Right atrium auricular region (tissue), 2 donors: ENCODE data around the gene DDI2. TPM values are rescaled to one million over a fixed set of nuclear protein-coding genes. Genes with fewer than 3 reads are reported as not detected.

ENCODE experiments used
- DNase-seq: peaks from one replicate; pipeline ENCODE4 v3.0.0-alpha.2; 2019; ENCODE audit warnings: low spot score
- H3K27ac ChIP-seq, 2 donors: fragments of 200-600 bp; sonication (generic); 1 replicate in 1 of 2; 2 replicates in 1 of 2; pipeline ENCODE4 v1.5.1; 2016 to 2019
- H3K27me3 ChIP-seq, 2 donors: fragments of 200-600 bp; sonication (generic); one replicate each; pipeline versions ENCODE4 v1.5.1 to v1.6.0; 2017 to 2019
- H3K36me3 ChIP-seq: fragments of 200-600 bp; sonication (generic); one replicate; pipeline ENCODE4 v1.5.1; 2016
- H3K4me1 ChIP-seq, 2 donors: fragments of 200-600 bp; sonication (generic); one replicate each; pipeline versions ENCODE4 v1.5.1 to v1.6.0; 2017 to 2019
- H3K4me3 ChIP-seq, 2 donors: fragments of 200-600 bp; sonication (generic); 1 replicate in 1 of 2; 2 replicates in 1 of 2; pipeline ENCODE4 v1.5.1; 2017 to 2019; ENCODE audit warnings: mild to moderate bottlenecking in 1 of 2, moderate library complexity in 1 of 2
- H3K9me3 ChIP-seq, 2 donors: fragments of 200-600 bp; sonication (generic); one replicate each; pipeline ENCODE4 v1.5.1; 2019
- total RNA-seq, 2 donors: library from RNA; depleted of rRNA; stranded (reverse); fragments of >200 nt; gene quantifications; one replicate each; pipeline ENCODE4 v1.1.0, GENCODE V29; 2016
- TF ChIP-seq, protein P1 (sequence below), 2 donors: fragments of 200-600 bp; sonication (generic); IDR thresholded peaks; one replicate each; pipeline ENCODE4 v1.5.1; 2019; ENCODE audit warnings: antibody characterized with exemption in 2 of 2

The DDI2 gene
- total RNA-seq, 2 donors from 2014 or later, result 16.5 to 24.7 TPM

- no peaks in the 10 kb centered on the region for H3K27me3 ChIP-seq
- H3K36me3 ChIP-seq, result no peaks in the 10 kb centered on the region
- peak overlapping the region; percentile 77 to 98 for H3K4me3 ChIP-seq
- TF ChIP-seq, protein P1, sequence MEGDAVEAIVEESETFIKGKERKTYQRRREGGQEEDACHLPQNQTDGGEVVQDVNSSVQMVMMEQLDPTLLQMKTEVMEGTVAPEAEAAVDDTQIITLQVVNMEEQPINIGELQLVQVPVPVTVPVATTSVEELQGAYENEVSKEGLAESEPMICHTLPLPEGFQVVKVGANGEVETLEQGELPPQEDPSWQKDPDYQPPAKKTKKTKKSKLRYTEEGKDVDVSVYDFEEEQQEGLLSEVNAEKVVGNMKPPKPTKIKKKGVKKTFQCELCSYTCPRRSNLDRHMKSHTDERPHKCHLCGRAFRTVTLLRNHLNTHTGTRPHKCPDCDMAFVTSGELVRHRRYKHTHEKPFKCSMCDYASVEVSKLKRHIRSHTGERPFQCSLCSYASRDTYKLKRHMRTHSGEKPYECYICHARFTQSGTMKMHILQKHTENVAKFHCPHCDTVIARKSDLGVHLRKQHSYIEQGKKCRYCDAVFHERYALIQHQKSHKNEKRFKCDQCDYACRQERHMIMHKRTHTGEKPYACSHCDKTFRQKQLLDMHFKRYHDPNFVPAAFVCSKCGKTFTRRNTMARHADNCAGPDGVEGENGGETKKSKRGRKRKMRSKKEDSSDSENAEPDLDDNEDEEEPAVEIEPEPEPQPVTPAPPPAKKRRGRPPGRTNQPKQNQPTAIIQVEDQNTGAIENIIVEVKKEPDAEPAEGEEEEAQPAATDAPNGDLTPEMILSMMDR (IDR thresholded peaks at IDR 0.05), result no peak
- no peaks in the 10 kb centered on the region for H3K9me3 ChIP-seq
- peak overlapping the region; percentile 93 to 98 for H3K27ac ChIP-seq
- DNase-seq, result no peak
- peaks cover 0 to 54% of the 10 kb centered on the region in 2 donors for H3K4me1 ChIP-seq
Observed at GRCh38 chr1:15684468-15685291, 67.4 kb downstream of the DDI2 start.

- H3K27me3 ChIP-seq, result no peaks in the 10 kb centered on the region
- H3K9me3 ChIP-seq, result no peaks in the 10 kb centered on the region
- no peaks in the 10 kb centered on the region for H3K36me3 ChIP-seq
- TF ChIP-seq, protein P1 (IDR thresholded peaks at IDR 0.05), result no peak
- H3K4me3 ChIP-seq, result peak overlapping the region; percentile 77 to 98
- no peak for DNase-seq
- peaks cover 0 to 58% of the 10 kb centered on the region in 2 donors for H3K4me1 ChIP-seq
- H3K27ac ChIP-seq, result peak overlapping the region; percentile 93 to 98
Observed at GRCh38 chr1:15685820-15686219, 68.6 kb downstream of the DDI2 start.

GRCh38 chr1:15687446-15687845 is 70.2 kb downstream of the DDI2 start:
- no peak for DNase-seq
- Histone ChIP-seq H3K9me3 (no peaks in the 10 kb centered on the region), H3K4me3 (no peak overlapping the region), H3K4me1 (peaks cover 0 to 62% of the 10 kb centered on the region in 2 donors), H3K36me3 (no peaks in the 10 kb centered on the region), H3K27me3 (no peaks in the 10 kb centered on the region), H3K27ac (no peak overlapping the region)
- TF ChIP-seq, protein P1 (IDR thresholded peaks at IDR 0.05), result no peak

- no peaks in the 10 kb centered on the region for H3K27me3 ChIP-seq
- no peak overlapping the region for H3K4me3 ChIP-seq
- TF ChIP-seq, protein P1 (IDR thresholded peaks at IDR 0.05), result no peak
- H3K36me3 ChIP-seq, result no peaks in the 10 kb centered on the region
- peak overlapping the region in 1 of 2 donors; percentile 63 for H3K27ac ChIP-seq
- no peaks in the 10 kb centered on the region for H3K9me3 ChIP-seq
- no peak for DNase-seq
- H3K4me1 ChIP-seq, result peaks cover 0 to 59% of the 10 kb centered on the region in 2 donors
Observed at GRCh38 chr1:15690317-15690716, 73.1 kb downstream of the DDI2 start.

DNA sequence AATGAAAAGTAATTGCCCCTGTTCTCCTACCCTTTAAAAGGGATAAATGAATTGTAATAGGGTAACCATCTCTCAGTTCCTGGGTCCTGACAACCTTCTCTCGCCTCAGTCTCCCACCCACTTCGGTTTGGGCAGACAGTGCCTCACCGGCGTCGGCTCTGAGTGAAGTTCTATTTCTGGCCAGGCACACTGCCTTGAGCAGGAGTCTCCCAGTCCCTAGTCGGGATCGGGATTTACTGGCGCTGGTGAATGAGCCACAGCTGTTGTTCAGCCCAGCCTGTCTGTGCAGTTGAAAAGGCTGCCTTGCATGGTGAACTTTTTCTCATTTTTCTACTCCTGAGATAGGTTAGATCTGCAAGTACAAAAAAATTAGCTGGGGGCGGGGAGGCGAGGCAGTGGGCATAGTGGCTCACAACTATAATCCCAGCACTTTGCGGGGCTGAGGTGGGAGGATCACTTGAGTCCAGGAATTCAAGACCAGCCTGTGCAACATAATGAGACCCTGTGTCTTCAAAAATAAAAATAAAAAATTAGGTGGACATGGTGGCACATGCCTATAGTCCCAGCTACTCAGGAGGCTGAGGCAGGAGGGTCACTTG is 74.3 kb downstream of the DDI2 start:
- Histone ChIP-seq H3K9me3 (no peaks in the 10 kb centered on the region), H3K4me1 (peaks cover 0 to 53% of the 10 kb centered on the region in 2 donors), H3K27me3 (no peaks in the 10 kb centered on the region), H3K4me3 (no peak overlapping the region), H3K27ac (peak overlapping the region; percentile 63 to 76), H3K36me3 (peaks cover 6% of the 10 kb centered on the region)
- no peak for DNase-seq
- TF ChIP-seq, protein P1 (IDR thresholded peaks at IDR 0.05), result no peak
